HepG2 (cell line): ENCODE measurements around the gene TMEM221. TPM values are rescaled to one million over a fixed set of nuclear protein-coding genes. Genes with fewer than 3 reads are reported as not detected.
A peak's percentile ranks its signal among the peaks of the same experiment; 100 is the strongest.

ENCODE experiments used
- ATAC-seq: fragments of 200-7000 bp; cut with Tn5 transposase; 3 replicates; pipeline ENCODE4 v1.9.1; 2020; ENCODE audit warnings: mild to moderate bottlenecking, moderate library complexity
- BruUV-seq: library from RNA; stranded (reverse); fragments of 400-500 nt; replicated peaks from 2 replicates; lab custom pipeline; 2021; lab: Mats Ljungman, UMichigan
- CTCF ChIA-PET: fragments of 300-600 bp; formaldehyde crosslinking; extraction: SDS; loops from one replicate; lab custom pipeline; 2021; ENCODE audit warnings: low total read pairs, inconsistent platforms, low intra/inter-chr PET ratio; lab: Yijun Ruan, JAX
- POLR2A ChIA-PET: fragments of 350-600 bp; sonication (Branson Sonifier 250); formaldehyde crosslinking; loops from one replicate; lab custom pipeline; 2020; ENCODE audit warnings: antibody characterized with exemption, inconsistent platforms; lab: Yijun Ruan, JAX
- DNase-seq: peaks from one replicate; pipeline ENCODE4 v3.0.0-alpha.2; 2015; ENCODE audit warnings: low spot score
- FAIRE-seq: peaks from 3 replicates; lab custom pipeline; 2011; peaks lifted over from hg19 to GRCh38; lab: Jason Lieb, UNC
- H2AFZ ChIP-seq: one replicate; pipeline ENCODE4 v1.6.1; 2011; ENCODE audit warnings: low read length, inconsistent platforms
- H3K27ac ChIP-seq: fragments of 300-600 bp; 3 replicates; pipeline ENCODE4 v1.8.0; 2011; ENCODE audit warnings: mixed run types, mild to moderate bottlenecking, mixed read lengths, low read length, inconsistent platforms; ENCODE audit not compliant: insufficient read depth; ENCODE audit errors: extremely low read length
- H3K27me3 ChIP-seq, 2 experiments: fragments of 200-600 bp in 1 of 2; 2 replicates in 1 of 2; 3 replicates in 1 of 2; pipeline versions ENCODE4 v1.6.0 to v1.8.0; 2011; ENCODE audit warnings: low read length in 2 of 2, mild to moderate bottlenecking in 2 of 2, moderate library complexity in 2 of 2, inconsistent platforms in 1 of 2; ENCODE audit not compliant: insufficient read depth in 2 of 2, control insufficient read depth in 1 of 2
- H3K36me3 ChIP-seq, 2 experiments: fragments of 200-600 bp in 1 of 2; replicated peaks in 1 of 2; 2 replicates in 1 of 2; 3 replicates in 1 of 2; pipeline versions ENCODE4 v1.5.1 to v1.8.0; 2011; ENCODE audit warnings: low read length in 2 of 2, inconsistent platforms in 1 of 2; ENCODE audit not compliant: insufficient read depth in 2 of 2, control insufficient read depth in 1 of 2
- H3K4me1 ChIP-seq: 2 replicates; pipeline ENCODE4 v1.5.1; 2012; ENCODE audit warnings: low read length, inconsistent platforms; ENCODE audit not compliant: insufficient read depth
- H3K4me2 ChIP-seq: 2 replicates; pipeline ENCODE4 v1.6.0; 2011; ENCODE audit warnings: low read depth, low read length, inconsistent platforms
- H3K4me3 ChIP-seq, 3 experiments: fragments of 200-600 bp in 1 of 3; sonication (generic), shearing (Covaris generic) in 1 of 3; replicated peaks in 1 of 3; 2 replicates each; pipeline ENCODE4 v1.5.1; 2011 to 2016; ENCODE audit warnings: low read length in 3 of 3, inconsistent platforms in 2 of 3, low read depth in 2 of 3, mild to moderate bottlenecking in 2 of 3, control low read depth in 1 of 3, mixed read lengths in 1 of 3; ENCODE audit not compliant: insufficient read depth in 1 of 3
- H3K79me2 ChIP-seq: one replicate; pipeline ENCODE4 v1.6.1; 2011; ENCODE audit warnings: low read length, inconsistent platforms; ENCODE audit not compliant: insufficient read depth
- H3K9ac ChIP-seq: 2 replicates; pipeline ENCODE4 v1.6.0; 2011; ENCODE audit warnings: mild to moderate bottlenecking, low read depth, low read length, inconsistent platforms; ENCODE audit not compliant: insufficient read depth
- H3K9me3 ChIP-seq: 2 replicates; pipeline ENCODE4 v1.5.1; 2012; ENCODE audit warnings: mild to moderate bottlenecking, low read length
- H4K20me1 ChIP-seq: 2 replicates; pipeline ENCODE4 v1.6.0; 2011; ENCODE audit warnings: inconsistent platforms, mild to moderate bottlenecking, low read length, moderate library complexity; ENCODE audit not compliant: insufficient read depth
- AGO2 ChIP-seq: fragments of 200-400 bp; formaldehyde crosslinking; optimal IDR thresholded peaks from 2 replicates; pipeline ENCODE3; 2017; ENCODE audit warnings: mild to moderate bottlenecking, low read depth, low read length, moderate library complexity
- GABPA ChIP-seq, 2 experiments: IDR thresholded peaks; 2 replicates each; pipeline ENCODE4 v1.6.1; 2011 to 2016; ENCODE audit warnings: low read depth in 2 of 2, low read length in 1 of 2, missing biosample characterization in 1 of 2, missing genetic modification characterization in 1 of 2
- PRDM15 ChIP-seq: sonication (generic); formaldehyde crosslinking; IDR thresholded peaks from 2 replicates; pipeline ENCODE4 v1.4.0; 2020; ENCODE audit warnings: missing genetic modification reagents
- YEATS4 ChIP-seq: sonication (generic); formaldehyde crosslinking; IDR thresholded peaks from 2 replicates; pipeline ENCODE4 v1.4.0; 2020; ENCODE audit warnings: missing genetic modification reagents, borderline replicate concordance
- ZBTB33 ChIP-seq: sonication (generic); formaldehyde crosslinking; IDR thresholded peaks from 2 replicates; pipeline ENCODE4 v1.4.0; 2020; ENCODE audit warnings: missing genetic modification reagents
- ZNF12 ChIP-seq: sonication (generic); formaldehyde crosslinking; IDR thresholded peaks from 2 replicates; pipeline ENCODE4 v1.5.0; 2020; ENCODE audit warnings: missing genetic modification reagents
- WGBS: methylation state at CpG from one replicate; pipeline ENCODE4 v1.1.6; 2017; ENCODE audit warnings: low lambda C conversion rate; 5-methylcytosine and 5-hydroxymethylcytosine counted together
- in situ Hi-C: cut with HindIII; loops from 2 replicates; pipeline ENCODE4 v1.10.0; 2017; ENCODE audit warnings: low pct_unique_long_range_greater_than_20kb; ENCODE audit not compliant: extremely low pct_ligation_motif_present
- intact Hi-C: fragments of 100-400 bp; cut with micrococcal nuclease; formaldehyde crosslinking; loops from one replicate; pipeline ENCODE4 v1.10.0; 2022; ENCODE audit not compliant: unreplicated experiment
- polyA plus RNA-seq, 8 experiments: library from polyadenylated mRNA; depleted of rRNA in 3 of 8; stranded (reverse) in 7 of 8; unstranded in 1 of 8; fragments of >200 nt; fragmentation: Illumina TruSeq in 4 of 8; extraction: Trizol in 4 of 8; gene quantifications; 2 replicates each; pipeline versions ENCODE4 v1.2.1 to v1.2.3, GENCODE V29; 2011 to 2016; ENCODE audit warnings: low read depth in 4 of 8, missing spikeins in 1 of 8, mixed read lengths in 1 of 8; ENCODE audit not compliant: insufficient read depth in 1 of 8
- total RNA-seq, 5 experiments: library from RNA; depleted of rRNA; stranded (reverse); fragments of >200 nt; fragmentation: Illumina TruSeq; extraction: Trizol; gene quantifications; 2 replicates each; pipeline ENCODE4 v1.2.3, GENCODE V29; 2016; ENCODE audit warnings: low read depth in 1 of 5

The TMEM221 gene
- total and polyA plus RNA-seq, 2 of the 13 experiments (the other 11 are each of a cell fraction or from before 2014, with no cell fraction given), result 0.33 to 0.77 TPM

- in situ Hi-C loops (no loop called here), intact Hi-C loops (no loop called here)
- Histone ChIP-seq H3K4me1 (peaks cover 23% of the 10 kb centered on the region), H3K4me2 (no peak overlapping the region), H3K27me3 (no peaks in the 10 kb centered on the region; a peak in 1 of 5 replicates), H2AFZ (no peak overlapping the region), H3K9me3 (no peaks in the 10 kb centered on the region), H3K4me3 (no peak overlapping the region), H3K9ac (no peak overlapping the region), H4K20me1 (0 out of 2 replicates have a peak, but pooled peaks cover 4% of the 10 kb centered on the region), H3K27ac (no peak overlapping the region), H3K79me2 (no peaks in the 10 kb centered on the region), H3K36me3 (peaks cover 1 to 4% of the 10 kb centered on the region in 2 experiments; a peak in 1 of 5 replicates)
- TF ChIP-seq YEATS4 (CRISPR knock-in tag) (no peak), ZBTB33 (CRISPR knock-in tag) (peak; percentile 53; the same call in 1 of the 2 replicates), ZNF12 (no peak), PRDM15 (CRISPR knock-in tag) (no peak), AGO2 (peak; percentile 55), GABPA (IDR thresholded peaks at IDR 0.05; ENCODE audit: low read depth, low read length) (no peak), GABPA (CRISPR knock-in tag; IDR thresholded peaks at IDR 0.05; ENCODE audit: low read depth) (no peak)
- ChIA-PET POLR2A (no interaction called here), CTCF (no interaction called here)
- DNase-seq (no peak), ATAC-seq (no peak), FAIRE-seq (no peak)
- no TSS peak for BruUV-seq
- 97% methylated on average over 27 of the region's 58 CpGs for WGBS
These were observed 38.2 kb upstream of the TMEM221 start for GRCh38 chr19:17486545-17487240.
